SIG-M5 treated with dmso at 0.1 percent for 504 hours (cell line): ENCODE measurements around the gene GADL1.

ENCODE experiments used
- DNase-seq: peaks from one replicate; lab custom pipeline; 2025; ENCODE audit not compliant: unreplicated experiment; lab: John Stamatoyannopoulos, UW

GADL1 gene

GRCh38 chr3:30813734-30814133 is 80.7 kb downstream of the GADL1 start:
- no peak for DNase-seq

- DNase-seq, result no peak
Measured at GRCh38 chr3:30811151-30811795, 83.2 kb downstream of the GADL1 start.

GRCh38 chr3:30810625-30811024 is 83.8 kb downstream of the GADL1 start:
- DNase-seq, result no peak

GRCh38 chr3:30805695-30806094 is 88.8 kb downstream of the GADL1 start:
- DNase-seq, result no peak

GRCh38 chr3:30804984-30805383 is 89.5 kb downstream of the GADL1 start:
- peak; percentile 22 for DNase-seq

- DNase-seq, result no peak
Measured at GRCh38 chr3:30795176-30795575, 99.3 kb downstream of the GADL1 start.

- no peak for DNase-seq
Measured at GRCh38 chr3:30793740-30794139, 100.7 kb downstream of the GADL1 start.

GRCh38 chr3:30790150-30790549 is 104.3 kb downstream of the GADL1 start:
- DNase-seq, result no peak

- no peak for DNase-seq
Measured at GRCh38 chr3:30786365-30786764, 108.1 kb downstream of the GADL1 start.

GRCh38 chr3:30779686-30780287 is 114.7 kb downstream of the GADL1 start:
- peak; percentile 51 for DNase-seq

GRCh38 chr3:30778933-30779332 is 115.5 kb downstream of the GADL1 start:
- no peak for DNase-seq

- DNase-seq, result no peak
Measured at GRCh38 chr3:30777426-30778113, 116.9 kb downstream of the GADL1 start.

- DNase-seq, result peak; percentile 27
Measured at GRCh38 chr3:30776186-30776815, 118.2 kb downstream of the GADL1 start.

- DNase-seq, result no peak
Measured at GRCh38 chr3:30775040-30775439, 119.4 kb downstream of the GADL1 start.

- DNase-seq, result no peak
Measured at GRCh38 chr3:30774062-30774461, 120.4 kb downstream of the GADL1 start.

GRCh38 chr3:30770387-30770786 is 124.1 kb downstream of the GADL1 start:
- no peak for DNase-seq

- peak; percentile 49 for DNase-seq
Measured at GRCh38 chr3:30768703-30769550, 125.5 kb downstream of the GADL1 start.

GRCh38 chr3:30768046-30768445 is 126.4 kb downstream of the GADL1 start:
- no peak for DNase-seq

GRCh38 chr3:30766522-30766921 is 127.9 kb downstream of the GADL1 start:
- DNase-seq, result no peak

GRCh38 chr3:30764891-30765290 is 129.6 kb downstream of the GADL1 start:
- peak; percentile 81 for DNase-seq

GRCh38 chr3:30764281-30764680 is 130.2 kb downstream of the GADL1 start:
- no peak for DNase-seq
